AG10803 (cell line): ENCODE measurements around the gene NID1.
A peak's percentile ranks its signal among the peaks of the same experiment; 100 is the strongest.

Experiments
- DNase-seq: peaks from one replicate; pipeline ENCODE4 v3.0.0; 2010; ENCODE audit warnings: low read depth
- H3K4me3 ChIP-seq: 2 replicates; pipeline ENCODE4 v1.5.1; 2011; ENCODE audit warnings: mild to moderate bottlenecking, low read length, control low read depth
- CTCF ChIP-seq: conservative IDR thresholded peaks from 2 replicates; pipeline ENCODE4 v1.5.1; 2011; ENCODE audit warnings: mild to moderate bottlenecking, low read length, control low read depth, inconsistent platforms

NID1 gene

DNA sequence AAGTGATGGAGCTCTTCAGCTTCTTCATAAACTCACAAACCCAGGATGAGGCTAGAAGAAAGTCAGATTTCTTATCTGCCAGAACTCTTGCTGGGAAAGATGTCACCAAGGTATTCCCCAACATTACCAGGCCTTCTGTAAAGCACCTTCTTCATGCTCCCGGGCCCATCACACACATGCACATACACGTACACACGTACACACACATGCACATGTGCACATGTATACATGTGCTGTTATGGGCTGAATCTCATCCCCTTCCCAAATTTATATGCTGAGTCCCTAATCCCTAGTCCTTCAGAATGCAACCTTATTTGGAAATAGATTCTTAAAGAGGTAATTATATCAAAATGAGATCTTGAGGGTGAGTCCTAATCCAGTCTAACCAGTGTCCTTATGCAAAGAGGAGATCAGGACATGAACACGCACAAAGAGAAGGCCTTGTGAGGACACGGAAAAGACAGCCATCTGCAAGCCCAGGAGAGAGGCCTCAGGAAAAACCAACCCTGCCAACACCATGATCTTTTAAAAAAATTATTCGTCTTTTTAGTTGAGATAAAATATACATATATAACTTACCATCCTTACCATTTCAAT, 121.8 kb downstream of the NID1 start:
- no peak for DNase-seq
- TF ChIP-seq CTCF: no peak
- no peak overlapping the region for H3K4me3 ChIP-seq

- no peak overlapping the region for H3K4me3 ChIP-seq
- no peak for TF ChIP-seq CTCF
- no peak for DNase-seq
Measured at GRCh38 chr1:235942625-235942934, 122.3 kb downstream of the NID1 start.

GRCh38 chr1:235941876-235942624, 122.8 kb downstream of the NID1 start:
- TF ChIP-seq CTCF: no peak
- DNase-seq: peak; percentile 88
- no peak overlapping the region for H3K4me3 ChIP-seq

DNA sequence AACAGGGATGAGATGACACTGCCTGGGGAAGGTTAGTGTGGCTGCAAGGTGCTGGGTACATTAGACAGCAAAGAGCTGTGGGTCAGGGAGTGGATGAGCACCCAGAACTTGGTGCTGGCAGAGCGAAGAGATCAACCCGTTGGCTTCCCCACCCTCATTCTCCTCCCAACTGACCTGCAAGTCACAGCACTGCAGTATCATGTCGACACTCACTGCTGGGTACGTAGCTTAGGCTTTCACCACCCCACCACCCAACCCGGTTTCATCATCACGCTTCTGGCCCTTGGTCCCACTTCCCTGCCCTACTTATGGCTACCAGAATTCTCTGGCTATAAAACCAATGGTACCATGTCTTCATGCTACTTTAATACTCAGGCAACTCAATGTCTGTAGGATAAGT, 124.6 kb downstream of the NID1 start:
- no peak for TF ChIP-seq CTCF
- no peak for DNase-seq
- H3K4me3 ChIP-seq: no peak overlapping the region

- H3K4me3 ChIP-seq: no peak overlapping the region
- peak; percentile 71 for DNase-seq
- no peak for TF ChIP-seq CTCF
Measured at GRCh38 chr1:235939480-235939775, 125.5 kb downstream of the NID1 start.

- no peak for TF ChIP-seq CTCF
- H3K4me3 ChIP-seq: no peak overlapping the region
- DNase-seq: no peak
Measured at GRCh38 chr1:235938709-235939479, 126.0 kb downstream of the NID1 start.

GRCh38 chr1:235937123-235937522, 127.8 kb downstream of the NID1 start:
- no peak for DNase-seq
- H3K4me3 ChIP-seq: no peak overlapping the region

More at GRCh38 chr1:235937123-235937522, 127.8 kb downstream of the NID1 start:
- TF ChIP-seq CTCF: no peak
